IMR-90 (cell line): Measurements from ENCODE around the gene PRSS50. TPM values are rescaled to one million over a fixed set of nuclear protein-coding genes. Genes with fewer than 3 reads are reported as not detected.

ENCODE experiments used
- ATAC-seq: fragments of 200-7000 bp; cut with Tn5 transposase; 2 replicates; pipeline ENCODE4 v1.9.1; 2020; ENCODE audit warnings: low read depth, mild to moderate bottlenecking, moderate library complexity
- BruUV-seq: library from RNA; stranded (reverse); fragments of 400-500 nt; replicated peaks from 2 replicates; lab custom pipeline; 2021; lab: Mats Ljungman, UMichigan
- CTCF ChIA-PET: fragments of 300-600 bp; formaldehyde crosslinking; extraction: SDS; loops from one replicate; lab custom pipeline; 2021; ENCODE audit warnings: antibody characterized with exemption; lab: Yijun Ruan, JAX
- POLR2A ChIA-PET: fragments of 300-600 bp; sonication (Branson Sonifier 250); formaldehyde crosslinking; loops from one replicate; lab custom pipeline; 2022; ENCODE audit warnings: antibody characterized with exemption; ENCODE audit not compliant: unreplicated experiment; lab: Charles Lee
- DNase-seq: peaks from one replicate; pipeline ENCODE4 v3.0.0; 2013
- H2AFZ ChIP-seq: replicated peaks from 2 replicates; pipeline ENCODE3; 2013; ENCODE audit warnings: low read length, mild to moderate bottlenecking; ENCODE audit not compliant: poor library complexity
- H2AK5ac ChIP-seq: 2 replicates; pipeline ENCODE4 v1.6.1; 2013; ENCODE audit warnings: low read depth, low read length, inconsistent platforms
- H2AK9ac ChIP-seq: replicated peaks from 2 replicates; pipeline ENCODE3; 2013; ENCODE audit warnings: mild to moderate bottlenecking, low read depth, low read length, moderate library complexity; ENCODE audit not compliant: poor library complexity
- H2BK120ac ChIP-seq: 2 replicates; pipeline ENCODE4 v1.6.1; 2013; ENCODE audit warnings: low read depth, low read length, inconsistent platforms
- H2BK15ac ChIP-seq: 3 replicates; pipeline ENCODE4 v1.6.1; 2013; ENCODE audit warnings: low read depth, low read length, inconsistent platforms
- H2BK20ac ChIP-seq: 2 replicates; pipeline ENCODE4 v1.6.1; 2013; ENCODE audit warnings: low read depth, mild to moderate bottlenecking, inconsistent platforms, low read length, moderate library complexity
- H2BK5ac ChIP-seq: 2 replicates; pipeline ENCODE4 v1.6.1; 2013; ENCODE audit warnings: mild to moderate bottlenecking, low read depth, low read length, inconsistent platforms; ENCODE audit not compliant: poor library complexity, severe bottlenecking
- H3K14ac ChIP-seq: replicated peaks from 2 replicates; pipeline ENCODE4 v1.6.1; 2013; ENCODE audit warnings: low read depth, low read length, inconsistent platforms
- H3K18ac ChIP-seq: 2 replicates; pipeline ENCODE4 v1.6.1; 2013; ENCODE audit warnings: low read depth, low read length, control low read depth
- H3K23ac ChIP-seq: 2 replicates; pipeline ENCODE4 v1.6.1; 2013; ENCODE audit warnings: low read depth, low read length, inconsistent platforms
- H3K27ac ChIP-seq: 2 replicates; pipeline ENCODE4 v1.5.1; 2013; ENCODE audit warnings: mild to moderate bottlenecking, control low read depth, low read length; ENCODE audit not compliant: insufficient read depth
- H3K27me3 ChIP-seq: 2 replicates; pipeline ENCODE4 v1.6.1; 2013; ENCODE audit warnings: low read length; ENCODE audit not compliant: control insufficient read depth, insufficient read depth
- H3K36me3 ChIP-seq: 2 replicates; pipeline ENCODE4 v1.6.1; 2013; ENCODE audit warnings: low read length, mixed read lengths; ENCODE audit not compliant: control insufficient read depth, insufficient read depth
- H3K4ac ChIP-seq: 2 replicates; pipeline ENCODE4 v1.6.1; 2013; ENCODE audit warnings: low read depth, low read length, inconsistent platforms
- H3K4me1 ChIP-seq: 2 replicates; pipeline ENCODE4 v1.6.1; 2013; ENCODE audit warnings: low read length, mixed read lengths; ENCODE audit not compliant: control insufficient read depth, insufficient read depth
- H3K4me2 ChIP-seq: 2 replicates; pipeline ENCODE4 v1.6.1; 2013; ENCODE audit warnings: low read depth, mild to moderate bottlenecking, control low read depth, low read length, moderate library complexity
- H3K4me3 ChIP-seq: 2 replicates; pipeline ENCODE4 v1.5.1; 2013; ENCODE audit warnings: low read depth, mild to moderate bottlenecking, control low read depth, low read length, moderate library complexity; ENCODE audit not compliant: insufficient read depth
- H3K56ac ChIP-seq: 2 replicates; pipeline ENCODE4 v1.6.1; 2013; ENCODE audit warnings: low read length, inconsistent platforms; ENCODE audit not compliant: insufficient read depth; ENCODE audit errors: extremely low read depth
- H3K79me1 ChIP-seq, 2 experiments: 2 replicates each; pipeline ENCODE4 v1.6.1; 2013; ENCODE audit warnings: low read length in 2 of 2, inconsistent platforms in 1 of 2, low read depth in 1 of 2
- H3K9ac ChIP-seq: 2 replicates; pipeline ENCODE4 v1.6.1; 2013; ENCODE audit warnings: low read depth, low read length, control low read depth
- H3K9me1 ChIP-seq: 2 replicates; pipeline ENCODE4 v1.6.1; 2013; ENCODE audit warnings: low read length, inconsistent platforms; ENCODE audit not compliant: insufficient read depth
- H3K9me3 ChIP-seq: 2 replicates; pipeline ENCODE4 v1.6.1; 2013; ENCODE audit warnings: low read length; ENCODE audit not compliant: control insufficient read depth, insufficient read depth
- H4K20me1 ChIP-seq: 2 replicates; pipeline ENCODE4 v1.6.1; 2013; ENCODE audit warnings: low read length, inconsistent platforms; ENCODE audit not compliant: insufficient read depth
- H4K5ac ChIP-seq: 2 replicates; pipeline ENCODE4 v1.6.1; 2013; ENCODE audit warnings: mild to moderate bottlenecking, low read depth, low read length, control low read depth
- H4K8ac ChIP-seq, 2 experiments: 2 replicates each; pipeline ENCODE4 v1.6.1; 2013; ENCODE audit warnings: low read depth in 2 of 2, low read length in 2 of 2, control low read depth in 1 of 2, inconsistent platforms in 1 of 2
- H4K91ac ChIP-seq: 2 replicates; pipeline ENCODE4 v1.6.1; 2013; ENCODE audit warnings: low read depth, low read length, inconsistent platforms; ENCODE audit not compliant: insufficient read depth
- FOS ChIP-seq: fragments of 150-350 bp; IDR thresholded peaks from 2 replicates; pipeline ENCODE4 v1.6.1; 2016; ENCODE audit warnings: low read depth, low read length
- POLR2A ChIP-seq: IDR thresholded peaks from 2 replicates; pipeline ENCODE4 v1.6.1; 2012; ENCODE audit warnings: mild to moderate bottlenecking, low read depth, low read length
- RAD21 ChIP-seq: IDR thresholded peaks from 2 replicates; pipeline ENCODE4 v1.6.1; 2012; ENCODE audit warnings: low read length, improper control_type of control experiment
- RCOR1 ChIP-seq: IDR thresholded peaks from 2 replicates; pipeline ENCODE4 v1.6.1; 2012; ENCODE audit warnings: mild to moderate bottlenecking, low read length, improper control_type of control experiment; ENCODE audit not compliant: insufficient replicate concordance
- RFX5 ChIP-seq: IDR thresholded peaks from 2 replicates; pipeline ENCODE4 v1.8.0; 2012; ENCODE audit warnings: low read depth, mild to moderate bottlenecking, low read length, moderate library complexity
- USF2 ChIP-seq: fragments of 150-350 bp; IDR thresholded peaks from 2 replicates; pipeline ENCODE4 v1.6.1; 2017; ENCODE audit warnings: mild to moderate bottlenecking, antibody characterized with exemption, low read length, low read depth
- WGBS, 2 experiments: methylation state at CpG; one replicate each; pipeline versions ENCODE4 v1.1.5 to v1.1.7; 2013; ENCODE audit warnings: missing lambda C conversion rate in 2 of 2; ENCODE audit not compliant: insufficient read length in 1 of 2; ENCODE audit errors: extremely low coverage in 2 of 2; 5-methylcytosine and 5-hydroxymethylcytosine counted together
- dilution Hi-C: fragments of 300-500 bp; cut with HindIII; formaldehyde crosslinking; loops from one replicate; pipeline ENCODE4 v1.14.3; 2018; ENCODE audit warnings: low sequenced_read_pairs; ENCODE audit not compliant: unreplicated experiment
- in situ Hi-C: fragments of 300-500 bp; cut with MboI; formaldehyde crosslinking; loops from 3 replicates; pipeline ENCODE4 v1.14.3; 2019; ENCODE audit warnings: low sequenced_read_pairs, inconsistent platforms, mixed read lengths
- intact Hi-C: fragments of 100-400 bp; cut with micrococcal nuclease; formaldehyde crosslinking; loops from 2 replicates; pipeline ENCODE4 v1.10.0; 2022
- polyA plus RNA-seq, 3 experiments: library from polyadenylated mRNA; depleted of rRNA; stranded (reverse); fragments of >200 nt; gene quantifications; 2 replicates each; pipeline ENCODE4 v1.2.3, GENCODE V29; 2012; ENCODE audit warnings: low replicate concordance in 1 of 3
- total RNA-seq: library from RNA; depleted of rRNA; stranded (reverse); fragments of >200 nt; gene quantifications from 2 replicates; pipeline ENCODE4 v1.2.3, GENCODE V29; 2012
- TF ChIP-seq, protein P1 (sequence below): conservative IDR thresholded peaks from 2 replicates; pipeline ENCODE4 v1.5.1; 2012; ENCODE audit warnings: mild to moderate bottlenecking, low read depth, low read length, improper control_type of control experiment

PRSS50 gene
- total and polyA plus RNA-seq, 2 of the 4 experiments (the other 2 are of a cell fraction), result not detected

- H3K14ac ChIP-seq, result no peak overlapping the region
Observed at GRCh38 chr3:46716461-46717441, 918 bp downstream of the PRSS50 start.

More at GRCh38 chr3:46716461-46717441, 918 bp downstream of the PRSS50 start:
- Histone ChIP-seq H3K79me1 (no peaks in the 10 kb centered on the region), H2BK15ac (no peak overlapping the region), H4K91ac (no peak overlapping the region), H4K20me1 (no peaks in the 10 kb centered on the region), H3K56ac (no peak overlapping the region), H2BK20ac (no peak overlapping the region), H3K4ac (no peak overlapping the region), H3K9me1 (no peaks in the 10 kb centered on the region), H3K23ac (no peak overlapping the region), H3K27me3 (peaks cover 55% of the 10 kb centered on the region), H2BK5ac (no peak overlapping the region), H3K27ac (no peak overlapping the region), H3K9ac (no peak overlapping the region), H3K4me3 (no peak overlapping the region), H3K36me3 (no peaks in the 10 kb centered on the region), H2AK9ac (no peak overlapping the region), H2BK120ac (no peak overlapping the region), H4K8ac (no peak overlapping the region), H3K4me1 (no peaks in the 10 kb centered on the region), H3K9me3 (no peaks in the 10 kb centered on the region), H4K5ac (no peak overlapping the region), H3K4me2 (no peak overlapping the region), H2AFZ (no peak overlapping the region), H3K18ac (no peak overlapping the region), H2AK5ac (no peak overlapping the region)
- ChIA-PET CTCF (no interaction called here), POLR2A (no interaction called here)
- dilution Hi-C loops, result no loop called here
- no peak for TF ChIP-seq FOS
- TF ChIP-seq USF2, result no peak
- no peak for TF ChIP-seq POLR2A
- TF ChIP-seq RAD21, result no peak
- TF ChIP-seq, protein P1, sequence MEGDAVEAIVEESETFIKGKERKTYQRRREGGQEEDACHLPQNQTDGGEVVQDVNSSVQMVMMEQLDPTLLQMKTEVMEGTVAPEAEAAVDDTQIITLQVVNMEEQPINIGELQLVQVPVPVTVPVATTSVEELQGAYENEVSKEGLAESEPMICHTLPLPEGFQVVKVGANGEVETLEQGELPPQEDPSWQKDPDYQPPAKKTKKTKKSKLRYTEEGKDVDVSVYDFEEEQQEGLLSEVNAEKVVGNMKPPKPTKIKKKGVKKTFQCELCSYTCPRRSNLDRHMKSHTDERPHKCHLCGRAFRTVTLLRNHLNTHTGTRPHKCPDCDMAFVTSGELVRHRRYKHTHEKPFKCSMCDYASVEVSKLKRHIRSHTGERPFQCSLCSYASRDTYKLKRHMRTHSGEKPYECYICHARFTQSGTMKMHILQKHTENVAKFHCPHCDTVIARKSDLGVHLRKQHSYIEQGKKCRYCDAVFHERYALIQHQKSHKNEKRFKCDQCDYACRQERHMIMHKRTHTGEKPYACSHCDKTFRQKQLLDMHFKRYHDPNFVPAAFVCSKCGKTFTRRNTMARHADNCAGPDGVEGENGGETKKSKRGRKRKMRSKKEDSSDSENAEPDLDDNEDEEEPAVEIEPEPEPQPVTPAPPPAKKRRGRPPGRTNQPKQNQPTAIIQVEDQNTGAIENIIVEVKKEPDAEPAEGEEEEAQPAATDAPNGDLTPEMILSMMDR, result no peak
- no peak for TF ChIP-seq RCOR1
- TF ChIP-seq RFX5, result no peak
- intact Hi-C loops, result no loop called here
- no peak for ATAC-seq
- DNase-seq, result no peak
- in situ Hi-C loops, result loop anchor here (25.0 kb wide), 1 partner anchor 646 kb away; no protein-coding TSS in a partner anchor
- WGBS, 2 experiments, result 89% methylated on average over 5 of the region's 19 CpGs; no CpG with 5 or more reads in 1 of the 2 experiments
- no TSS peak for BruUV-seq
